ENCODE data around the gene PLD5.
"Not testable (repeated sequence)": the region's sequence is repeated elsewhere in the genome, so short reads cannot be mapped to it uniquely, and the experiment has no call there.

PLD5 gene

DNA sequence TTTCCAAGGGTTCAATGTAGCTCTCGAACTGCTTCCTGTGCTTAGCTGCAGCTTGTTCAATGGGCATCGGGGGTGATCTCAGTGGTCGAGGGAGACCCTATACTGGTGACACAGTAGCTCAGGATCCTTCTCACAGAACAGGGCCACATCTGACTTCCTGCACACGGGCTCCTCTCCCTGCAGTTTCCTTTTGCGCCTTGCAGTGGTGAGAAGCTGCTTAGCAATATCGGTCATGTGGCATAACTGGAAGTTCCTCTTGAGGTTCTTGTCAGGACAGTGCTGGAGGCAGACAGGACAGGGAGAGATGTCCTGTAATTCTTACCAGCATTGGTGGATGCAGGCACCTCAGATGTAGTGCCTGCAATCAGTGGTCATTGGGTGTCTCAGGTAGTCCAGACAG lies 385.1 kb downstream of the PLD5 start:
- peak; percentile 23 for DNase-seq

DNA sequence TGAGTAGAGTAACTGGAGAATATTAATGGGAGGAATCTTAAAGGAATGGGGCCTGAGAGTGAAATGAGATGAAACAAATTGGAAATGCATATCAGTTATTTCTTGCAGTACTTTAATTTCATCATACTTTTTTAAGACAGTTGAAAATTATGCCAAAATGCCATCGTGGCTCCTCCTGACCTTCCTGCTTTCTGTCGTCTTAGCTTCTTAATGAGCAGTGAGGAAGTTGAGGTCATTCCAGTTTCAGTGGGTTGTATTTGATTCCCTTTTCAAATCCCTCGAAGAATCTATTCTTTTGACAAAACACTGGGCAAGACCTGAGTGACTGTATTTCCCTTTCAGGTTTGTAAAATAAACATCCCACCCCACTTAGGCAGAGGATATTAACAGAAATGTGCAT lies 390.7 kb downstream of the PLD5 start:
- no peak for DNase-seq

GRCh38 chr1:242133351-242133750 lies 391.1 kb downstream of the PLD5 start:
- no peak for DNase-seq

- DNase-seq, result no peak
Observed at GRCh38 chr1:242132121-242132817, 392.2 kb downstream of the PLD5 start.

GRCh38 chr1:242128951-242129502 lies 395.5 kb downstream of the PLD5 start:
- peak; percentile 23 for DNase-seq

DNA sequence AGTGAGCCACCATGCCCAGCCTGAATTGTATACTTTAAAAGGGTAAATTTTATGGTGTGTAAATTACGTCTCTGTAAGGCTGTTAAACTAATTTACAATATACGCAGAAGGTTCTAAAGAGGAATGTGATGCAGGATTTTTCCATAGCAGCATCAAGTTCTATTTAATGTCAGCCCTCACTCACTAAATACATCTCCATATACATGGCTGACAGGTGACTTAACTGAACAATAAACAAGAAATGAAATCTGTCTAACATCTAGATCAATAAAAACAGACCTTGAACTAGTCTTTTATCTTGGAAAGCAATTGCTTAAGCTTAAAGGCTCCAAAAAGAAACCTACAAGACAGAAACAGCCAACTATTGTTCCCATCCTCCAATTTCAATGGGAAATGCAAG lies 404.1 kb downstream of the PLD5 start:
- DNase-seq, result no peak

GRCh38 chr1:242100921-242101320 lies 423.6 kb downstream of the PLD5 start:
- no peak for DNase-seq

DNA sequence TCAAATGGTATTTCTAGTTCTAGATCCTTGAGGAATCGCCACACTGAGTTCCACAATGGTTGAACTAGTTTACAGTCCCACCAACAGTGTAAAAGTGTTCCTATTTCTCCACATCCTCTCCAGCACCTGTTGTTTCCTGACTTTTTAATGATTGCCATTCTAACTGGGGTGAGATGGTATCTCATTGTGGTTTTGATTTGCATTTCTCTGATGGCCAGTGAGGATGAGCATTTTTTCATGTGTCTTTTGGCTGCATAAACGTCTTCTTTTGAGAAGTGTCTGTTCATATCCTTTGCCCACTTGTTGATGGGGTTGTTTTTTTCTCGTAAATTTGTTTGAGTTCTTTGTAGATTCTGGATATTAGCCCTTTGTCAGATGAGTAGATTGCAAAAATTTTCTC lies 427.2 kb downstream of the PLD5 start:
- not testable (repeated sequence) for DNase-seq

DNA sequence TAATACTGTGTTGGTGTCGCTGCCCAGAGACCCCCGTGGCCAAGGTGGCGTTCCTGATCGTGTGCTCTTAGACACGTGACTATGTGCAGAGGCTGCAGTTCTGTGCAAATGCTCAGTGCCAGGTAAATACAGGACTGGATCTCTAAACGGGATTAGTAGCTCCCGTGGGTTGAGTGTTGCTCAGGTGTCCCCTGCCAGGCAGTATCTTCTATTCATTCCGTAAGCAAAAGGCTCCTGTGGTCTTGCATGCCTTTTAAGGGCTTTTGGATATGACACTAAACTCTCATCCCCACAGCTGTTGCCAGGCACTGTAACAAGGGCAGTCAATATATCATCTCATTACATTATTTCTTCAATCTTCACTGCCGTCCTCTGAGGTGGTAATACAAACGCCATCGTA lies 431.4 kb downstream of the PLD5 start:
- no peak for DNase-seq

GRCh38 chr1:242089911-242090310 lies 434.6 kb downstream of the PLD5 start:
- no peak for DNase-seq

DNA sequence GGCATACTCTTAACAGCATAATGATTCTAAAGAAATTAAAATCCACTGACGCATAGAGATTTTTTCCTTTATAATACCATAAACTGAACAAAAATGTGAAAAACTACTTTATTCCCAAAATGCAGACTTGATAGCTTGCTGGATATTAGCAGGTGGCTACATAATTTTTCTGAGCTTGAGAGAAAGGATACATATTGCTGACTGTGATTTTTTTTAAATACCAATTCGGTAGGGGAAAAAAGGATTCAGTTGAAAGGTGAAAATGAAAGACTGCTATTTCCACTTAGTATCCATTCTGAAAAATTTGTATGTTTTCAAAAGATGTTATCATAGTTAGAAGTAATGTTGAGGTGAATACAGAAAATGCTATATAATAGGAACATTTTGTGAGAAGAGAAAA lies 435.6 kb downstream of the PLD5 start:
- no peak for DNase-seq

DNA sequence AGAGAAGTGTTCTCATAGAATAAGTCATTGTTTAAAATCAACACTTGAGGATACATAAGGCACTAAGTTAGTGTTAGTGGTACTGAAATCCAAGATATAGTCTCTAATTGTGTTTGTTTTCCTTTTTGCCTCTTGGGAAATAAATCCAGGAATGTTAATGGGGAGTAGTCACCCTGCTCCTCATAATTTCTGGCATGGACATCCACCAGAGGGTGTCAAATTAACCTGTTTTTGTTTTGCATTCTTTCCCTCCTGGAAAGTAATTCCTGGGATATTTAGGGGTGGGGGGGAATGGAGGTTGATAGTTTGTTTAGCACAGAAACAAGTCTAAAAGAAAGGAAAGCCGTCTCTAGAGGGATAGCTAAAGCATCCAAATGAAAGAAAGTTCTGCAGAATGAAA lies 437.8 kb downstream of the PLD5 start:
- no peak for DNase-seq

GRCh38 chr1:242086093-242086492 lies 438.4 kb downstream of the PLD5 start:
- DNase-seq, result no peak

- no peak for DNase-seq
Observed at GRCh38 chr1:242083742-242084141, 440.8 kb downstream of the PLD5 start.

DNA sequence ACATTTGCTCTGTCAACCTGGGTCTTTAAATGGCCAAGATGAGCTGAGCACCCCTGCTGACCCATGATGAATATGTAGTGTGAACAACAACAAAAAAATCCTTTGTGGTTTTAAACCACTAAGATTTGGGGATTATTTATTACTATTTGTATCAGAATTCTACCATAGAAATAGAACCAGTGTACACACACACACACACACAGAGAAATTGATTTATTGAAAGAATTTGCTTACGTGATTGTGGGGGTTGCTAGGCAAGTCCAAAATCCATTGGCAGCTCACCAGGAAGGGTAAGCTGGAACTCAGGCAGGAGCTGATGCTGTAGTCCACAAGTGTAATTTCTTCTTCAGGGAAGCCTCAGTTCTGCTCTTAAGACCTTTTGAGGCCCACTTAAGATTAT lies 443.1 kb downstream of the PLD5 start:
- no peak for DNase-seq

- no peak for DNase-seq
Observed at GRCh38 chr1:242065813-242066212, 458.7 kb downstream of the PLD5 start.

DNA sequence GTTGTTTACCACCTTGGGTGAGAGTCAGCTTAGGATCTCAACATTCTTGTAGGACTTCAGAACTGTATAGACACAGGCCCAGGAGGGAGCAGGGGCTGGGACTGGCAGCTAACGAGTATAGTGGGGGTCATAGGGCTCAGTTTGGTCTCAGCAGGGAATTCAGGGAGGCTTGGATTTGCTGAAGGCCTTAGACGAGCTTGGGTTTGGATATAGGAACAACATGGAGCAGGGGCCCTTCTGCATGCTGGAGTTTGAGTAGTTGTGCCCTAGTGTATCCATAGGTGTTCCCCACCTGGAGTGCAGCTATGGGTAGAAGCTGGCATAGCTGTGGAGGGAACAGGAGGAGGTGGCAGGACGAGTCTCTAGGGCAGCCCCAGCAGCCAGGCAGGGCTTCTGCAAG lies 462.2 kb downstream of the PLD5 start:
- DNase-seq, result no peak

GRCh38 chr1:242059976-242060375 lies 464.5 kb downstream of the PLD5 start:
- DNase-seq, result no peak

- not testable (repeated sequence) for DNase-seq
Observed at GRCh38 chr1:242058582-242058981, 465.9 kb downstream of the PLD5 start.

DNA sequence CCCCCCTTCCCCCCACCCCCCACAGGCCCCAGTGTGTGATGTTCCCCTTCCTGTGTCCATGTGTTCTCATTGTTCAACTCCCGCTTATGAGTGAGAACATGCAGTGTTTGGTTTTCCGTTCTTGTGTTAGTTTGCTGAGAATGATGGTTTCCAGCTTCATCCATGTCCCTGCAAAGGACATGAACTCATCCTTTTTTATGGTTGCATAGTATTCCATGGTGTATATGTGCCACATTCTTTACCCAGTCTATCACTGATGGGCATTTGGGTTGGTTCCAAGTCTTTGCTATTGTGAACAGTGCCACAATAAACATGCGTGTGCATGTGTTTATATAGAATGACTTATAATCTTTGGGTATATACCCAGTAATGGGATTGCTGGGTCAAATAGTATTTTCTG lies 466.3 kb downstream of the PLD5 start:
- not testable (repeated sequence) for DNase-seq

GRCh38 chr1:242057745-242058115 lies 466.8 kb downstream of the PLD5 start:
- no peak for DNase-seq

GRCh38 chr1:242056988-242057744 lies 467.3 kb downstream of the PLD5 start:
- DNase-seq, result no peak

DNA sequence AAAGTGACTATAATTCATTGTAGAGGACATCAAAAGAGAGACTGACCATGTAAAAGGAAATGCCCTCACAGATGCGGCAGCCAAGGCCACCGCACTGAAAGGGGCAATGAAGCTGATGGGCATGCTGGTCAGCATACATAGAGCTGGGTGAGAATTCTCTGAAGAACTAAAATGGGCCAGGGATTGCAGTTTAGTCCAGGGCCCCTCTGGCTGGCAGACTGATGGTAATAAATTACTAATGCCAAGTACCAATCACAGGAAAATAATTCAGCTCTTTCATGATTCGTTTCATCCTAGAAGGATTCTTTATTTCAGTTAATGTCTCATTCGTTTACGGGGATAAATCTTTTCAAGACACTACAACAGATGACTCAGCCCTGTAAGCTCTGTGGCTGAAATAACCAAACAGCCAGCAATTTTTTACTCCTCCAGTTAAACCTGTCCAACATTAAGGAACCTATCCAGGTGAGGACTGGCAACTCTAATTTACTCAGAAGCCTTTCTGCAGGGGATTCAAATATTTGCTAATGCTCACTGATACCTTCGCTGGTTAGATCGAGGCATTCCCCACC lies 468.7 kb downstream of the PLD5 start:
- no peak for DNase-seq

DNA sequence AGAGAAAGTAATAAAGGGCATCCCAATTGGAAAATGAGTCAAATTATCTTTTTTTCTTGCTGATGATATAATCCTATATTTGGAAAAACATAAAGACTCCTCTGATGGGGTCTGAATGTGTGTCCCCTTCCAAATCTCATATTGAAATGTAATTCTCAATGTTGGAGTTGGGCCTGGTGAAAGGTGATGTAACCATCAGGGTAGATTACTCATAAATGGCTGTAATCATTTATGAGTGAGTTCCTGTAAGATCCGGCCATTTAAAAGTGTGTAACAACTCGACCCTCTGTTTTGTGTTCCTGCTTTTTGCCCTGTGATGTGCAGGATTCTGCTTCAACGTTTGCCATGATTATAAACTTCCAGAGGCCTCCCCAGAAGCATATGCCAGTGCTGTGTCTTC lies 481.3 kb downstream of the PLD5 start:
- DNase-seq, result no peak
